GM19397 (cell line): ENCODE results near the gene ITM2B.

ENCODE experiments used
- ATAC-seq: cut with Tn5 transposase; IDR thresholded peaks from one replicate; pipeline ENCODE4 v1.9.1; 2021; ENCODE audit warnings: mild to moderate bottlenecking, moderate library complexity; ENCODE audit not compliant: unreplicated experiment

ITM2B gene

GRCh38 chr13:48303359-48304142 is 70.5 kb downstream of the ITM2B start, which contains the start of gene RB1:
RB1 (plus strand) TSS chr13:48303751; CDS start chr13:48303913, 162 bp downstream.
- ATAC-seq = peak; percentile 84

GRCh38 chr13:48304143-48304876 is 71.3 kb downstream of the ITM2B start:
- peak; percentile 59 for ATAC-seq

GRCh38 chr13:48311223-48311622 is 78.2 kb downstream of the ITM2B start:
- ATAC-seq = no peak

- ATAC-seq = no peak
Observed at GRCh38 chr13:48315969-48316650, 83.1 kb downstream of the ITM2B start.

- no peak for ATAC-seq
Observed at GRCh38 chr13:48316826-48317510, 84.0 kb downstream of the ITM2B start.

- no peak for ATAC-seq
Observed at GRCh38 chr13:48317511-48318376, 84.7 kb downstream of the ITM2B start.

GRCh38 chr13:48318377-48318811 is 85.4 kb downstream of the ITM2B start:
- ATAC-seq = no peak

GRCh38 chr13:48318821-48319511 is 86.0 kb downstream of the ITM2B start:
- no peak for ATAC-seq
